Upper lobe of right lung (tissue), 1 donor: ENCODE data around the gene AGO3. TPM values are rescaled to one million over a fixed set of nuclear protein-coding genes. Genes with fewer than 3 reads are reported as not detected.

Experiments used
- ATAC-seq: fragments of 200-7000 bp; cut with Tn5 transposase; one replicate; pipeline ENCODE4 v1.9.1; 2020; ENCODE audit warnings: mild to moderate bottlenecking, moderate library complexity
- DNase-seq: peaks from one replicate; pipeline ENCODE4 v3.0.0-alpha.2; 2020
- H3K27ac ChIP-seq: fragments of 200-600 bp; one replicate; pipeline ENCODE4 v1.8.0; 2022
- H3K27me3 ChIP-seq: fragments of 200-600 bp; one replicate; pipeline ENCODE4 v1.8.0; 2022; ENCODE audit warnings: mild to moderate bottlenecking
- H3K36me3 ChIP-seq: fragments of 200-600 bp; one replicate; pipeline ENCODE4 v1.8.0; 2022
- H3K4me1 ChIP-seq: fragments of 200-600 bp; one replicate; pipeline ENCODE4 v1.8.0; 2022
- H3K4me3 ChIP-seq: fragments of 200-600 bp; one replicate; pipeline ENCODE4 v1.8.0; 2022; ENCODE audit warnings: mild to moderate bottlenecking
- H3K9me3 ChIP-seq: fragments of 200-600 bp; one replicate; pipeline ENCODE4 v1.8.0; 2022
- intact Hi-C: fragments of 100-400 bp; cut with DNase I; formaldehyde crosslinking; loops from one replicate; pipeline ENCODE4 v1.11.0; 2022
- total RNA-seq: library from RNA; stranded (reverse); fragmentation: NEBNext Ultra II Directional; extraction: Animal tissue kit (Norgen Biotek cat#: 25700); gene quantifications from one replicate; pipeline ENCODE4 v1.2.1, GENCODE V29; 2021
- TF ChIP-seq, protein P1 (sequence below): fragments of 200-600 bp; IDR thresholded peaks from one replicate; pipeline ENCODE4 v1.8.0; 2022; ENCODE audit warnings: antibody characterized with exemption
- donor health status: DM: no; HTN: yes; CAD: no; lungs with severe emphysema.

Gene AGO3
- total RNA-seq, 1 donor from 2014 or later: 34.1 TPM

- no peak for ATAC-seq
- TF ChIP-seq, protein P1, sequence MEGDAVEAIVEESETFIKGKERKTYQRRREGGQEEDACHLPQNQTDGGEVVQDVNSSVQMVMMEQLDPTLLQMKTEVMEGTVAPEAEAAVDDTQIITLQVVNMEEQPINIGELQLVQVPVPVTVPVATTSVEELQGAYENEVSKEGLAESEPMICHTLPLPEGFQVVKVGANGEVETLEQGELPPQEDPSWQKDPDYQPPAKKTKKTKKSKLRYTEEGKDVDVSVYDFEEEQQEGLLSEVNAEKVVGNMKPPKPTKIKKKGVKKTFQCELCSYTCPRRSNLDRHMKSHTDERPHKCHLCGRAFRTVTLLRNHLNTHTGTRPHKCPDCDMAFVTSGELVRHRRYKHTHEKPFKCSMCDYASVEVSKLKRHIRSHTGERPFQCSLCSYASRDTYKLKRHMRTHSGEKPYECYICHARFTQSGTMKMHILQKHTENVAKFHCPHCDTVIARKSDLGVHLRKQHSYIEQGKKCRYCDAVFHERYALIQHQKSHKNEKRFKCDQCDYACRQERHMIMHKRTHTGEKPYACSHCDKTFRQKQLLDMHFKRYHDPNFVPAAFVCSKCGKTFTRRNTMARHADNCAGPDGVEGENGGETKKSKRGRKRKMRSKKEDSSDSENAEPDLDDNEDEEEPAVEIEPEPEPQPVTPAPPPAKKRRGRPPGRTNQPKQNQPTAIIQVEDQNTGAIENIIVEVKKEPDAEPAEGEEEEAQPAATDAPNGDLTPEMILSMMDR: no peak
- Histone ChIP-seq H3K27ac (no peak overlapping the region), H3K27me3 (no peaks in the 10 kb centered on the region), H3K9me3 (no peaks in the 10 kb centered on the region), H3K36me3 (peaks cover 54% of the 10 kb centered on the region), H3K4me3 (no peak overlapping the region), H3K4me1 (peaks cover 4% of the 10 kb centered on the region)
- no peak for DNase-seq
- intact Hi-C loops: no loop called here
Measured at GRCh38 chr1:36031441-36031840, 100.5 kb downstream of the AGO3 start.

GRCh38 chr1:36034692-36035091 is 103.8 kb downstream of the AGO3 start:
- H3K4me3 ChIP-seq: no peak overlapping the region
- no peaks in the 10 kb centered on the region for H3K27me3 ChIP-seq
- peak overlapping the region; percentile 67 for H3K27ac ChIP-seq
- peak; percentile 98 for ATAC-seq
- H3K36me3 ChIP-seq: peaks cover 52% of the 10 kb centered on the region
- no peak for DNase-seq
- TF ChIP-seq, protein P1: no peak
- no peaks in the 10 kb centered on the region for H3K9me3 ChIP-seq
- H3K4me1 ChIP-seq: peaks cover 4% of the 10 kb centered on the region
- intact Hi-C loops: no loop called here

DNA sequence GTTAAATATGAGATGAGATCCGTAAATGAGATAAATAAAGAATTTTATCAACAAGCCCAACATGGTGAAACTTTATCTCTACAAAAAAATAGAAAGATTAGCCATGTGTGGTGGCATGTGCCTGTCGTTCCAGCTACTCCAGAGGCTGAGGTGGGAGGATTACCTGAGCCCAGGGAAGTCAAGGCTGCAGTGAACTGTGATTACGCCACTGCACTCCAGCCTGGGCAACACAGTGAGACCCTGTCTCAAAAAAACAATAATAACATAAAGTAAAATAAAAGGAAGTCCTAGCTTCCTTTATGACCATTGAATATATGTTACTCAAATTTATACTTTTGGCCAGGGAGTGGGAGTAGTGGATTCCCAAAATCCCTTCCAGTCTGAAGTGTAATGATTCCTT is 104.2 kb downstream of the AGO3 start:
- intact Hi-C loops: no loop called here
- Histone ChIP-seq H3K27me3 (no peaks in the 10 kb centered on the region), H3K27ac (peak overlapping the region; percentile 67), H3K36me3 (peaks cover 55% of the 10 kb centered on the region), H3K9me3 (no peaks in the 10 kb centered on the region), H3K4me3 (no peak overlapping the region), H3K4me1 (peaks cover 4% of the 10 kb centered on the region)
- no peak for DNase-seq
- TF ChIP-seq, protein P1: no peak
- ATAC-seq: no peak

DNA sequence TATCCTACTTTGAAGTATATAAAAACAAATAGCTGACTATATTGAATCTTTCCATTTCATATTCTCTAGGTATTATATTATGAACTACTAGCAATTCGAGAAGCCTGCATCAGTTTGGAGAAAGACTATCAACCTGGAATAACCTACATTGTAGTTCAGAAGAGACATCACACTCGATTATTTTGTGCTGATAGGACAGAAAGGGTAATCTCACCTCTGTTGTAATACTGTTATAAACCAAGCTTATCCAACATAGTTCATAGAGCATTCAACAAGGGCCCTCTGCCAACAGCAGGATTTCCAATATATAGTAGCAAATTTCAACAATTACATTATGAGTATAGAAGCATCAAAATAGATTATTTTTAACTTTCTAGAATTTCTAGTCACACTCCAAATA is 109.3 kb downstream of the AGO3 start:
- ATAC-seq: no peak
- intact Hi-C loops: no loop called here

DNA sequence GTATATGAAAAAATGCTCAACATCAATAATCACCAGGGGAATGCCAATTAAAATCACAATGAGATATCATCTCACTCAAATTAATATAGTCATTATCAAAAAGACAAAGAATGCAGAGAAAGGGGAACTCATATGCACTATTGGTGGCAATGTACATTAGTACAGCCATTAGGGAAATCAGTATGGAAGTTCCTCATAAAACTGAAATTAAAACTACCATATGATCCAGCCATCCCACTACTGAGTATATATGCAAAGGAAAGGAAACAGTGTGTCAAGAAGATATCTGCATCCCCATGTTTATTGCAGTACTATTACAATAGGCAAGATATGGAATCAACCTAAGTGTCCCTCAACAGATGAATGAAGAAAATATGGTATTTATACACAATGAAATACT is 120.9 kb downstream of the AGO3 start:
- DNase-seq: no peak
- Histone ChIP-seq H3K36me3 (peaks cover 29% of the 10 kb centered on the region), H3K4me1 (no peaks in the 10 kb centered on the region), H3K4me3 (no peak overlapping the region), H3K27me3 (no peaks in the 10 kb centered on the region), H3K27ac (no peak overlapping the region), H3K9me3 (no peaks in the 10 kb centered on the region)
- TF ChIP-seq, protein P1: no peak
- intact Hi-C loops: no loop called here
- peak; percentile 58 for ATAC-seq

More for the DNA sequence above, 109.3 kb downstream of the AGO3 start:
- no peak overlapping the region for H3K27ac ChIP-seq
- peaks cover 83% of the 10 kb centered on the region for H3K36me3 ChIP-seq
- TF ChIP-seq, protein P1: no peak
- H3K9me3 ChIP-seq: no peaks in the 10 kb centered on the region
- H3K4me3 ChIP-seq: no peak overlapping the region
- DNase-seq: no peak
- no peaks in the 10 kb centered on the region for H3K4me1 ChIP-seq
- H3K27me3 ChIP-seq: no peaks in the 10 kb centered on the region

GRCh38 chr1:36053978-36054377 is 123.1 kb downstream of the AGO3 start:
- ATAC-seq (no peak), DNase-seq (no peak)
- Histone ChIP-seq H3K27ac (no peak overlapping the region), H3K9me3 (no peaks in the 10 kb centered on the region), H3K4me1 (no peaks in the 10 kb centered on the region), H3K36me3 (peaks cover 33% of the 10 kb centered on the region), H3K27me3 (no peaks in the 10 kb centered on the region), H3K4me3 (no peak overlapping the region)
- intact Hi-C loops: no loop called here
- TF ChIP-seq, protein P1: no peak
